IPS-NIHi7 (cell line): ENCODE data around the gene ACTRT3.
"Not testable (repeated sequence)": the region's sequence is repeated elsewhere in the genome, so short reads cannot be mapped to it uniquely, and the experiment has no call there.

Experiments used
- DNase-seq: peaks from one replicate; pipeline ENCODE4 v3.0.0; 2012; ENCODE audit warnings: mixed read lengths; ENCODE audit errors: extremely low spot score

Gene ACTRT3

GRCh38 chr3:169772897-169773816, 3.8 kb upstream of the ACTRT3 start, which contains the start of gene MYNN:
Gene MYNN (plus strand): TSS chr3:169773396. CDS start chr3:169774296, 900 bp downstream.
- DNase-seq = peak; percentile 80

- peak; percentile 49 for DNase-seq
These were observed 3.0 kb upstream of the ACTRT3 start for GRCh38 chr3:169772305-169772896.

GRCh38 chr3:169771497-169772304, 2.3 kb upstream of the ACTRT3 start:
- peak; percentile 28 for DNase-seq

- DNase-seq = peak; percentile 82
These were observed 4.3 kb downstream of the ACTRT3 start, which contains the start of gene TERC for GRCh38 chr3:169764882-169765612. Gene TERC (minus strand): TSS chr3:169765060.

- DNase-seq = no peak
These were observed 5.0 kb downstream of the ACTRT3 start for GRCh38 chr3:169764312-169764881.

GRCh38 chr3:169760479-169760878, 8.9 kb downstream of the ACTRT3 start:
- DNase-seq = no peak

- DNase-seq = no peak
These were observed 10.1 kb downstream of the ACTRT3 start for GRCh38 chr3:169759256-169759655.

GRCh38 chr3:169758359-169758994, 10.9 kb downstream of the ACTRT3 start:
- DNase-seq = no peak

- DNase-seq = no peak
These were observed 13.9 kb downstream of the ACTRT3 start for GRCh38 chr3:169755488-169755887.

- DNase-seq = no peak
These were observed 14.7 kb downstream of the ACTRT3 start for GRCh38 chr3:169754711-169755110.

- DNase-seq = no peak
These were observed 17.5 kb downstream of the ACTRT3 start for GRCh38 chr3:169751875-169752274.

- DNase-seq = no peak
These were observed 18.7 kb downstream of the ACTRT3 start for GRCh38 chr3:169750665-169751064.

- no peak for DNase-seq
These were observed 20.7 kb downstream of the ACTRT3 start for GRCh38 chr3:169748670-169749069.

GRCh38 chr3:169746924-169747323, 22.4 kb downstream of the ACTRT3 start:
- no peak for DNase-seq

GRCh38 chr3:169744366-169745054, 24.9 kb downstream of the ACTRT3 start:
- peak; percentile 36 for DNase-seq

GRCh38 chr3:169739067-169739466, 30.3 kb downstream of the ACTRT3 start:
- peak; percentile 24 for DNase-seq

- not testable (repeated sequence) for DNase-seq
These were observed 37.5 kb downstream of the ACTRT3 start for GRCh38 chr3:169731857-169732256.

- no peak for DNase-seq
These were observed 46.6 kb downstream of the ACTRT3 start for GRCh38 chr3:169722724-169723123.

GRCh38 chr3:169718415-169718814, 50.9 kb downstream of the ACTRT3 start:
- not testable (repeated sequence) for DNase-seq
